Vagina (tissue), 2 donors: ENCODE measurements around the gene SNRPE. TPM values are rescaled to one million over a fixed set of nuclear protein-coding genes. Genes with fewer than 3 reads are reported as not detected.

Source experiments
- DNase-seq, 2 donors: peaks; one replicate each; pipeline ENCODE4 v3.0.0-alpha.2; 2017; ENCODE audit errors: extremely low spot score in 2 of 2
- H3K27ac ChIP-seq: fragments of 200-600 bp; sonication (generic); one replicate; pipeline ENCODE4 v1.5.1; 2019
- H3K27me3 ChIP-seq: fragments of 200-600 bp; sonication (generic); one replicate; pipeline ENCODE4 v1.5.1; 2019
- H3K36me3 ChIP-seq, 2 donors: fragments of 200-600 bp; sonication (generic); one replicate each; pipeline ENCODE4 v1.5.1; 2017 to 2019
- H3K4me1 ChIP-seq: fragments of 200-600 bp; sonication (generic); one replicate; pipeline ENCODE4 v1.5.1; 2019
- H3K4me3 ChIP-seq, 2 donors: fragments of 200-600 bp; sonication (generic); 1 replicate in 1 of 2; 2 replicates in 1 of 2; pipeline ENCODE4 v1.5.1; 2016 to 2019
- H3K9me3 ChIP-seq: fragments of 200-600 bp; sonication (generic); one replicate; pipeline ENCODE4 v1.5.1; 2019
- CTCF ChIP-seq, 3 experiments: fragments of 450-650 bp in 2 of 3; fragments of 200-600 bp in 1 of 3; sonication (generic) in 1 of 3; IDR thresholded peaks; one replicate each; pipeline ENCODE4 v1.5.1; 2017 to 2019; ENCODE audit warnings: antibody characterized with exemption in 3 of 3, mild to moderate bottlenecking in 2 of 3, moderate library complexity in 2 of 3
- POLR2A ChIP-seq, 2 donors: fragments of 450-650 bp; IDR thresholded peaks; one replicate each; pipeline ENCODE4 v1.6.1; 2017; ENCODE audit warnings: antibody characterized with exemption in 2 of 2, mild to moderate bottlenecking in 2 of 2, moderate library complexity in 2 of 2
- POLR2AphosphoS5 ChIP-seq, 2 donors: sonication (generic); formaldehyde crosslinking; IDR thresholded peaks; one replicate each; pipeline ENCODE4 v1.9.0; 2017; ENCODE audit warnings: antibody characterized with exemption in 2 of 2, mild to moderate bottlenecking in 2 of 2, low read depth in 1 of 2; ENCODE audit not compliant: insufficient read depth in 1 of 2
- intact Hi-C: fragments of 100-400 bp; cut with DNase I; formaldehyde crosslinking; loops from one replicate; pipeline ENCODE4 v1.15.1; 2023
- total RNA-seq: library from RNA; depleted of rRNA; stranded (reverse); fragments of >200 nt; gene quantifications from one replicate; pipeline ENCODE4 v1.2.3, GENCODE V29; 2016

SNRPE gene
- total RNA-seq, result 51.1 TPM

DNA sequence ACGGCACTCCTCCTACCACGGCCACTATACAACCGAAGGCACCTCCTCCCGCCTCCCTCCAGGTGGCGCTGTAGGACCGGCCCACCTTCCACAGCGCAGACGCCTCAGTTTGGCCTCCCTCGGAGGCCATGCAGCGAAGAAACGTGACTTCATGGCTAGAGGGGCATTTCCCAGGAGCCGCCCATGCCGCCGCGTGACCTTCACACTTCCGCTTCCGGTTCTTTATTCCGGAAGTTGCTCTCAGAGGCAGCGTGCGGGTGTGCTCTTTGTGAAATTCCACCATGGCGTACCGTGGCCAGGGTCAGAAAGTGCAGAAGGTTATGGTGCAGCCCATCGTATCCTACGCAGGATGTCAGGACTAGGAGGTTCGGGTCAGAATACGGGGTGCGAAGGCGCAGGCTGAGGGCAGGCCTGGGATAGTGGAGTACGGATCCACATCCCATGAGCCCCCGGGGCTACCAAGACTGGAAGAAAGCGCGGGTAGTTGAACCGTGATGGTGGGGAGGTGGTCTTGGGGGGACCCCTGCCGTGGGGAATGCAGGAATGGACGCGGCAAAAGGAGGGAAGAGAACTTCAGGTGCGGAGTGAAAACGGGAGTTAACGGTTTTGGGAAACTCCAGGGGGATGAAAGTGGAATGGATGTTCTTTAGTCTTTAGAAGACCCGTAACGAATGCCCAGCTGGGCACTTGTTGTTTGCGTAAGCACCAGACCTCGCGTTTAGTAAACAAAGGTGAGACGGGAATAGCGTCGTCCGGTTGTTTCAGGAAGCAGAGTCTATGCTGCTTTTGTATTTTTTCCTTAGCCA, at the start of gene SNRPE:
SNRPE (plus strand) TSS at position 221 of the 806 bp plus-strand sequence; CDS start at position 282, 61 bp downstream.
- DNase-seq, result peak; percentile 97 to 98
- peak; percentile 93 to 96 (median 95) for TF ChIP-seq CTCF (IDR thresholded peaks at IDR 0.05)
- TF ChIP-seq POLR2AphosphoS5 (IDR thresholded peaks at IDR 0.05; ENCODE audit: insufficient read depth in 1 of 2, low read depth in 1 of 2), result peak; percentile 95 to 98
- TF ChIP-seq POLR2A (IDR thresholded peaks at IDR 0.05), result peak in 1 of 2 donors; percentile 62
- intact Hi-C loops, result no loop called here
- Histone ChIP-seq H3K27me3 (no peaks in the 10 kb centered on the region), H3K4me3 (peak within 1 kb of the TSS; percentile 61 to 81), H3K9me3 (no peaks in the 10 kb centered on the region), H3K4me1 (peaks cover 22% of the 10 kb centered on the region), H3K36me3 (peaks cover 0 to 28% of the 10 kb centered on the region in 2 donors), H3K27ac (peak within 1 kb of the TSS; percentile 42)

- no peak for TF ChIP-seq CTCF (IDR thresholded peaks at IDR 0.05)
- no peak for TF ChIP-seq POLR2AphosphoS5 (IDR thresholded peaks at IDR 0.05; ENCODE audit: insufficient read depth in 1 of 2, low read depth in 1 of 2)
- TF ChIP-seq POLR2A (IDR thresholded peaks at IDR 0.05), result no peak
- H3K27me3 ChIP-seq, result no peaks in the 10 kb centered on the region
- no peak for DNase-seq
- peaks cover 0 to 39% of the 10 kb centered on the region in 2 donors for H3K36me3 ChIP-seq
- intact Hi-C loops, result no loop called here
- peaks cover 7% of the 10 kb centered on the region for H3K4me1 ChIP-seq
- no peaks in the 10 kb centered on the region for H3K9me3 ChIP-seq
- H3K4me3 ChIP-seq, result no peak overlapping the region
- no peak overlapping the region for H3K27ac ChIP-seq
These were observed 47.6 kb upstream of the SNRPE start for GRCh38 chr1:203813581-203814341.

GRCh38 chr1:203818399-203818798, 43.0 kb upstream of the SNRPE start:
- intact Hi-C loops, result no loop called here
- H3K4me3 ChIP-seq, result no peak overlapping the region
- no peak for TF ChIP-seq CTCF (IDR thresholded peaks at IDR 0.05)
- peaks cover 6% of the 10 kb centered on the region for H3K4me1 ChIP-seq
- H3K36me3 ChIP-seq, result peaks cover 0 to 74% of the 10 kb centered on the region in 2 donors
- no peaks in the 10 kb centered on the region for H3K9me3 ChIP-seq
- no peak for DNase-seq
- H3K27me3 ChIP-seq, result no peaks in the 10 kb centered on the region
- H3K27ac ChIP-seq, result no peak overlapping the region

DNA sequence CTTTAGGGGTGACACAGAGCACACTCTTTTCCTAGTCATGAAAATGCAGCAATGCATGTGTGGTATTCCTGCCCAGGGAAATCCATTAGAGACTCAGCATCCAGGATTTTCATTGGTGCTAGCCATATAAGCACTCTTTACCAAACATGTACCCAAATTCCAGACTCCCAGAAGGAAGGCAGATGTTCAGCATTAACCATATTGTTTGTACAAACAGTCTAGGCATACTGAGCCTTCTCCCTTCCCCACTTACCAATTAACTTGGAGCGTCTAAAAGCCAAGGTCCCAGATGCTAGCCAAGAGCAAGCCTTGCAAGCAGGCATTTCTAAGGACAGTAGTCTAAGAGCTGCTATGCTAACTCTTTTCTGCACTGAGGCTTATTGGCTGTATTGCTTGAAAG, 38.1 kb upstream of the SNRPE start:
- Histone ChIP-seq H3K9me3 (no peaks in the 10 kb centered on the region), H3K27me3 (no peaks in the 10 kb centered on the region), H3K4me1 (peaks cover 6% of the 10 kb centered on the region), H3K4me3 (no peak overlapping the region), H3K27ac (no peak overlapping the region), H3K36me3 (peaks cover 0 to 56% of the 10 kb centered on the region in 2 donors)
- TF ChIP-seq CTCF (IDR thresholded peaks at IDR 0.05) (no peak), POLR2A (IDR thresholded peaks at IDR 0.05) (no peak), POLR2AphosphoS5 (IDR thresholded peaks at IDR 0.05; ENCODE audit: insufficient read depth in 1 of 2, low read depth in 1 of 2) (no peak)
- intact Hi-C loops, result no loop called here
- no peak for DNase-seq
